K562 (cell line): Measurements from ENCODE around the gene HEBP2. TPM values are rescaled to one million over a fixed set of nuclear protein-coding genes. Genes with fewer than 3 reads are reported as not detected.

ENCODE experiments used
- ATF6 ChIP-seq: sonication (generic); formaldehyde crosslinking; IDR thresholded peaks from 2 replicates; pipeline ENCODE4 v1.4.0; 2020; ENCODE audit warnings: mild to moderate bottlenecking, missing genetic modification reagents
- CEBPB ChIP-seq: fragments of 450-650 bp; IDR thresholded peaks from 2 replicates; pipeline ENCODE4 v1.6.1; 2016; ENCODE audit warnings: missing genetic modification characterization, missing compliant biosample characterization
- CTCF ChIP-seq, 3 experiments: IDR thresholded peaks in 2 of 3; conservative IDR thresholded peaks in 1 of 3; 2 replicates each; pipeline ENCODE4 v1.5.1; 2011 to 2012; ENCODE audit warnings: low read length in 3 of 3, mild to moderate bottlenecking in 3 of 3, control low read depth in 2 of 3, improper control_type of control experiment in 1 of 3, inconsistent platforms in 1 of 3, low read depth in 1 of 3, mixed read lengths in 1 of 3, moderate library complexity in 1 of 3; ENCODE audit not compliant: insufficient read depth in 2 of 3
- GATAD2A ChIP-seq: fragments of 450-650 bp; IDR thresholded peaks from 2 replicates; pipeline ENCODE4 v1.6.1; 2017
- HIVEP1 ChIP-seq: fragments of 250-450 bp; sonication (Bioruptor Pico); IDR thresholded peaks from 2 replicates; pipeline ENCODE4 v1.4.0; 2020; ENCODE audit warnings: mild to moderate bottlenecking
- KLF13 ChIP-seq: fragments of 450-650 bp; IDR thresholded peaks from 2 replicates; pipeline ENCODE4 v1.6.1; 2016; ENCODE audit warnings: missing genetic modification characterization, low read depth, mild to moderate bottlenecking, missing compliant biosample characterization, moderate library complexity, borderline replicate concordance
- MLLT1 ChIP-seq, 2 experiments: fragments of 450-650 bp; IDR thresholded peaks; 2 replicates each; pipeline ENCODE4 v1.6.1; 2016
- NR3C1 ChIP-seq: sonication (generic); formaldehyde crosslinking; IDR thresholded peaks from 2 replicates; pipeline ENCODE4 v1.8.1; 2022; ENCODE audit warnings: missing genetic modification reagents
- NUFIP1 ChIP-seq: fragments of 450-650 bp; IDR thresholded peaks from 2 replicates; pipeline ENCODE4 v1.6.1; 2018; ENCODE audit not compliant: partially characterized antibody
- POU5F1 ChIP-seq: fragments of 150-350 bp; IDR thresholded peaks from 2 replicates; pipeline ENCODE4 v1.6.1; 2014; ENCODE audit warnings: borderline replicate concordance, low read length, low read depth, mild to moderate bottlenecking; ENCODE audit not compliant: partially characterized antibody
- RBM34 ChIP-seq: fragments of 200-400 bp; formaldehyde crosslinking; IDR thresholded peaks from 2 replicates; pipeline ENCODE4 v1.6.1; 2018; ENCODE audit warnings: low read length, borderline replicate concordance; ENCODE audit not compliant: insufficient read depth
- STAT6 ChIP-seq: sonication (generic); formaldehyde crosslinking; IDR thresholded peaks from 2 replicates; pipeline ENCODE4 v1.8.1; 2023; ENCODE audit warnings: mild to moderate bottlenecking, missing genetic modification reagents
- TAF7 ChIP-seq: fragments of 450-650 bp; IDR thresholded peaks from 2 replicates; pipeline ENCODE4 v1.6.1; 2016; ENCODE audit warnings: missing genetic modification characterization, missing compliant biosample characterization
- ZC3H8 ChIP-seq: fragments of 450-650 bp; IDR thresholded peaks from 2 replicates; pipeline ENCODE4 v1.6.1; 2017
- ZFP1 ChIP-seq: fragments of 450-650 bp; formaldehyde crosslinking; IDR thresholded peaks from 2 replicates; pipeline ENCODE4 v1.4.0; 2020; ENCODE audit warnings: mild to moderate bottlenecking, mixed read lengths
- ZNF282 ChIP-seq: sonication (generic); formaldehyde crosslinking; IDR thresholded peaks from 2 replicates; pipeline ENCODE4 v1.8.1; 2023; ENCODE audit warnings: missing genetic modification reagents
- ZNF589 ChIP-seq: fragments of 200-800 bp; sonication (Bioruptor generic); IDR thresholded peaks from 2 replicates; pipeline ENCODE4 v1.6.1; 2016; ENCODE audit warnings: low read depth, missing genetic modification characterization, missing compliant biosample characterization
- ZNF740 ChIP-seq, 3 experiments: fragments of 200-800 bp in 1 of 3; sonication (Bioruptor generic) in 1 of 3; sonication (generic) in 1 of 3; formaldehyde crosslinking in 1 of 3; IDR thresholded peaks; 2 replicates each; pipeline versions ENCODE4 v1.6.1 to v1.8.0; 2016 to 2022; ENCODE audit warnings: mild to moderate bottlenecking in 2 of 3, missing compliant biosample characterization in 2 of 3, missing genetic modification characterization in 2 of 3, missing genetic modification reagents in 1 of 3
- polyA plus RNA-seq, 8 experiments: library from polyadenylated mRNA; depleted of rRNA in 4 of 8; stranded (reverse) in 5 of 8; unstranded in 3 of 8; fragments of >200 nt; fragmentation: Nextera tagmentation in 2 of 8; fragmentation: Illumina TruSeq in 1 of 8; extraction: Ambion mirVana in 2 of 8; extraction: Trizol in 1 of 8; gene quantifications; 2 replicates each; pipeline versions ENCODE4 v1.2.1 to v1.2.3, GENCODE V29; 2011 to 2014; ENCODE audit warnings: inconsistent platforms in 1 of 8, missing spikeins in 1 of 8
- total RNA-seq, 7 experiments: library from RNA; depleted of rRNA in 6 of 7; stranded (reverse); fragments of >200 nt in 6 of 7; fragmentation: Illumina TruSeq in 2 of 7; extraction: Trizol in 2 of 7; gene quantifications; 2 replicates each; pipeline versions ENCODE4 v1.2.1 to v1.2.3, GENCODE V29; 2011 to 2021; ENCODE audit warnings: low replicate concordance in 1 of 7

Gene HEBP2
- total and polyA plus RNA-seq, 9 of the 15 experiments (the other 6 are each of a cell fraction or from before 2014, with no cell fraction given): 8.5 to 63.7 (median 36.9) TPM

- TF ChIP-seq MLLT1 (IDR thresholded peaks at IDR 0.05) (no peak), KLF13 (tag) (peak; percentile 26; the same call in 1 of the 2 replicates), ZNF589 (CRISPR knock-in tag) (peak; percentile 37; the same call in 1 of the 2 replicates), ZNF740 (CRISPR knock-in tag; IDR thresholded peaks at IDR 0.05) (peak; percentile 84), ZNF740 (tag; IDR thresholded peaks at IDR 0.05) (no peak), CEBPB (tag) (no peak), NR3C1 (CRISPR knock-in tag) (peak; percentile 41; the same call in 1 of the 2 replicates), ATF6 (CRISPR knock-in tag) (no peak), ZFP1 (CRISPR knock-in tag) (no peak), ZNF282 (CRISPR knock-in tag) (no peak), GATAD2A (no peak), ZC3H8 (no peak), RBM34 (no peak), HIVEP1 (CRISPR knock-in tag) (0 out of 2 replicates have a peak, but pooled peaks have one; percentile 40), NUFIP1 (no peak), STAT6 (CRISPR knock-in tag) (no peak), POU5F1 (no peak), CTCF (IDR thresholded peaks at IDR 0.05 in 2 of 3, conservative IDR thresholded peaks at IDR 0.05 in 1 of 3; ENCODE audit: insufficient read depth in 2 of 3, low read depth in 1 of 3, low read length in 3 of 3) (peak; percentile 26 to 65 (median 39); a peak in 4 of 6 replicates), TAF7 (tag) (no peak)
Observed at GRCh38 chr6:138403324-138403800, 661 bp upstream of the HEBP2 start (continued).
